Retinal pigment epithelial cell (primary cell): ENCODE data around the gene RGMB.
"Not testable (repeated sequence)": the region's sequence is repeated elsewhere in the genome, so short reads cannot be mapped to it uniquely, and the experiment has no call there.

Experiments
- DNase-seq: peaks from one replicate; pipeline ENCODE4 v3.0.0-alpha.2; 2010; ENCODE audit warnings: low read depth
- H3K4me3 ChIP-seq: 2 replicates; pipeline ENCODE4 v1.5.1; 2011; ENCODE audit warnings: mild to moderate bottlenecking, low read length, control low read depth, moderate library complexity
- CTCF ChIP-seq: conservative IDR thresholded peaks from 2 replicates; pipeline ENCODE4 v1.5.1; 2011; ENCODE audit warnings: low read depth, low read length, control low read depth, inconsistent platforms

RGMB gene

GRCh38 chr5:98741926-98742325 is 31.5 kb upstream of the RGMB start:
- DNase-seq = no peak
- no peak for TF ChIP-seq CTCF
- no peak overlapping the region for H3K4me3 ChIP-seq

- TF ChIP-seq CTCF = no peak
- no peak for DNase-seq
- no peak overlapping the region for H3K4me3 ChIP-seq
Observed at GRCh38 chr5:98742396-98743073, 30.9 kb upstream of the RGMB start.

GRCh38 chr5:98748259-98748658 is 25.2 kb upstream of the RGMB start:
- DNase-seq, H3K4me3 ChIP-seq: not testable (repeated sequence)

- no peak overlapping the region for H3K4me3 ChIP-seq
- no peak for TF ChIP-seq CTCF
- DNase-seq = no peak
Observed at GRCh38 chr5:98749046-98749445, 24.4 kb upstream of the RGMB start.

- DNase-seq = no peak
- H3K4me3 ChIP-seq = no peak overlapping the region
- peak; percentile 47 for TF ChIP-seq CTCF
Observed at GRCh38 chr5:98750693-98751092, 22.8 kb upstream of the RGMB start.

- H3K4me3 ChIP-seq, DNase-seq: not testable (repeated sequence)
Observed at GRCh38 chr5:98752331-98752730, 21.1 kb upstream of the RGMB start.

- not testable (repeated sequence) for DNase-seq, H3K4me3 ChIP-seq
Observed at GRCh38 chr5:98752801-98753200, 20.7 kb upstream of the RGMB start.

GRCh38 chr5:98753507-98753906 is 20.0 kb upstream of the RGMB start:
- TF ChIP-seq CTCF = no peak
- DNase-seq = no peak
- H3K4me3 ChIP-seq = no peak overlapping the region

- no peak overlapping the region for H3K4me3 ChIP-seq
- DNase-seq = no peak
- TF ChIP-seq CTCF = no peak
Observed at GRCh38 chr5:98755406-98755805, 18.1 kb upstream of the RGMB start.
